GM12892 (cell line): Measurements from ENCODE around the gene PHLPP1.

Source experiments
- POLR2AphosphoS5 ChIP-seq: IDR thresholded peaks from 2 replicates; pipeline ENCODE4 v1.6.1; 2011; ENCODE audit warnings: low read depth, low read length, control low read depth
- TAF1 ChIP-seq: IDR thresholded peaks from 2 replicates; pipeline ENCODE4 v1.6.1; 2011; ENCODE audit warnings: low read depth, mild to moderate bottlenecking, control low read depth, low read length, borderline replicate concordance

GRCh38 chr18:62732617-62733016, 17.3 kb downstream of the PHLPP1 start:
- no peak for TF ChIP-seq POLR2AphosphoS5
- TF ChIP-seq TAF1, result no peak
